OCI-LY7 (cell line): Measurements from ENCODE around the gene RHBDL1. TPM values are rescaled to one million over a fixed set of nuclear protein-coding genes. Genes with fewer than 3 reads are reported as not detected.
A peak's percentile ranks its signal among the peaks of the same experiment; 100 is the strongest.

Experiments used
- BruUV-seq: library from RNA; stranded (reverse); fragments of 400-500 nt; replicated peaks from 2 replicates; lab custom pipeline; 2021; lab: Mats Ljungman, UMichigan
- CTCF ChIA-PET: fragments of 300-600 bp; sonication (Branson Sonifier 250); formaldehyde crosslinking; loops from one replicate; lab custom pipeline; 2022; ENCODE audit warnings: antibody characterized with exemption; ENCODE audit not compliant: unreplicated experiment; lab: Charles Lee
- POLR2A ChIA-PET: fragments of 300-600 bp; sonication (Branson Sonifier 250); formaldehyde crosslinking; loops from one replicate; lab custom pipeline; 2022; ENCODE audit warnings: antibody characterized with exemption; lab: Charles Lee
- DNase-seq: peaks from one replicate; pipeline ENCODE4 v3.0.0-alpha.2; 2015; ENCODE audit warnings: low spot score
- H2AFZ ChIP-seq: fragments of 200-600 bp; sonication (generic), shearing (Covaris generic); 2 replicates; pipeline ENCODE4 v1.6.1; 2014; ENCODE audit warnings: mild to moderate bottlenecking, antibody characterized with exemption, low read length, moderate library complexity
- H3K27ac ChIP-seq: fragments of 200-600 bp; sonication (generic); 2 replicates; pipeline ENCODE4 v1.5.1; 2014; ENCODE audit warnings: mixed run types, low read depth, mild to moderate bottlenecking, moderate library complexity, low read length, inconsistent platforms; ENCODE audit not compliant: poor library complexity, severe bottlenecking
- H3K36me3 ChIP-seq: fragments of 200-600 bp; sonication (generic); 2 replicates; pipeline ENCODE4 v1.6.1; 2014; ENCODE audit warnings: mild to moderate bottlenecking, antibody characterized with exemption, low read length, moderate library complexity, mixed read lengths; ENCODE audit not compliant: insufficient read depth
- H3K4me1 ChIP-seq: fragments of 200-600 bp; sonication (generic); 2 replicates; pipeline ENCODE4 v1.5.1; 2014; ENCODE audit warnings: mild to moderate bottlenecking, low read length; ENCODE audit not compliant: insufficient read depth, poor library complexity, severe bottlenecking
- H3K4me2 ChIP-seq: fragments of 200-600 bp; sonication (generic); 2 replicates; pipeline ENCODE4 v1.6.1; 2014; ENCODE audit warnings: mild to moderate bottlenecking, low read length
- H3K4me3 ChIP-seq: fragments of 200-600 bp; sonication (generic); 2 replicates; pipeline ENCODE4 v1.5.1; 2014; ENCODE audit warnings: mild to moderate bottlenecking, low read depth, low read length; ENCODE audit not compliant: poor library complexity, severe bottlenecking
- H3K79me2 ChIP-seq: fragments of 200-600 bp; sonication (generic); 2 replicates; pipeline ENCODE4 v1.6.1; 2016; ENCODE audit warnings: low read depth, mild to moderate bottlenecking, low read length, moderate library complexity, mixed read lengths; ENCODE audit not compliant: insufficient read depth
- H3K9me2 ChIP-seq: fragments of 200-600 bp; sonication (generic); 2 replicates; pipeline ENCODE4 v1.6.1; 2016; ENCODE audit warnings: mild to moderate bottlenecking, low read length, mixed read lengths; ENCODE audit not compliant: insufficient read depth
- H3K9me3 ChIP-seq: fragments of 200-600 bp; sonication (generic); 2 replicates; pipeline ENCODE4 v1.6.1; 2014; ENCODE audit warnings: mild to moderate bottlenecking, mixed run types, low read length, mixed read lengths
- H4K20me1 ChIP-seq: fragments of 200-600 bp; sonication (generic); 2 replicates; pipeline ENCODE4 v1.6.1; 2014; ENCODE audit warnings: mild to moderate bottlenecking, antibody characterized with exemption, low read length, moderate library complexity, mixed read lengths; ENCODE audit not compliant: insufficient read depth
- CTCF ChIP-seq: fragments of 200-600 bp; sonication (generic); conservative IDR thresholded peaks from 2 replicates; pipeline ENCODE4 v1.5.1; 2014; ENCODE audit warnings: mild to moderate bottlenecking, antibody characterized with exemption, low read length, moderate library complexity, mixed read lengths
- EZH2phosphoT487 ChIP-seq: fragments of 200-600 bp; sonication (generic); IDR thresholded peaks from 2 replicates; pipeline ENCODE4 v1.6.1; 2018; ENCODE audit warnings: low read depth, borderline replicate concordance, mild to moderate bottlenecking, mixed run types, antibody characterized with exemption, low read length, moderate library complexity, mixed read lengths
- intact Hi-C: fragments of 100-400 bp; cut with micrococcal nuclease; formaldehyde crosslinking; loops from one replicate; pipeline ENCODE4 v1.10.0; 2022; ENCODE audit not compliant: unreplicated experiment
- total RNA-seq, 2 experiments: library from RNA; depleted of rRNA in 1 of 2; stranded (reverse); fragments of >200 nt in 1 of 2; shearing (Covaris generic) in 1 of 2; gene quantifications; 2 replicates each; pipeline ENCODE4 v1.2.3, GENCODE V29; 2014 to 2022

RHBDL1 gene
- total RNA-seq, 2 experiments from 2014 or later, result 4.2 TPM

- intact Hi-C loops, result no loop called here
- CTCF ChIA-PET, result no interaction called here
- POLR2A ChIA-PET, result no interaction called here
- TF ChIP-seq EZH2phosphoT487, result no peak
- TF ChIP-seq CTCF, result no peak
- Histone ChIP-seq H3K9me2 (no peaks in the 10 kb centered on the region), H3K9me3 (no peaks in the 10 kb centered on the region), H2AFZ (no peak overlapping the region), H3K36me3 (peaks cover 8% of the 10 kb centered on the region; the same call in 1 of the 2 replicates), H3K4me3 (no peak overlapping the region), H3K27ac (no peak overlapping the region), H3K79me2 (peaks cover 8% of the 10 kb centered on the region; the same call in 1 of the 2 replicates), H3K4me1 (peaks cover 27% of the 10 kb centered on the region), H3K4me2 (no peak overlapping the region), H4K20me1 (no peaks in the 10 kb centered on the region)
- no peak for DNase-seq
- BruUV-seq, result no TSS peak
Measured at GRCh38 chr16:634051-634670, 41.3 kb upstream of the RHBDL1 start.

- CTCF ChIA-PET, result no interaction called here
- Histone ChIP-seq H2AFZ (no peak overlapping the region), H3K4me3 (peak overlapping the region; percentile 87), H3K79me2 (peaks cover 8% of the 10 kb centered on the region; the same call in 1 of the 2 replicates), H3K36me3 (peaks cover 8% of the 10 kb centered on the region; the same call in 1 of the 2 replicates), H3K4me2 (peak overlapping the region; percentile 88), H3K27ac (no peak overlapping the region), H4K20me1 (no peaks in the 10 kb centered on the region), H3K9me3 (no peaks in the 10 kb centered on the region), H3K9me2 (no peaks in the 10 kb centered on the region), H3K4me1 (peaks cover 33% of the 10 kb centered on the region)
- intact Hi-C loops, result no loop called here
- DNase-seq, result no peak
- BruUV-seq, result no TSS peak
- TF ChIP-seq CTCF (no peak), EZH2phosphoT487 (no peak)
- POLR2A ChIA-PET, result no interaction called here
Measured at GRCh38 chr16:634996-635395, 40.5 kb upstream of the RHBDL1 start.

- no peaks in the 10 kb centered on the region for H3K9me3 ChIP-seq
- ChIA-PET CTCF (interaction anchor here (0.5 kb wide), 1 partner anchor 252 kb away, joined by 4 read pairs; no protein-coding TSS in a partner anchor), POLR2A (interaction anchor here (1.0 kb wide), 1 partner anchor 43 kb away, joined by 3 read pairs; no protein-coding TSS in a partner anchor)
- DNase-seq, result no peak
- H3K9me2 ChIP-seq, result no peaks in the 10 kb centered on the region
- no peaks in the 10 kb centered on the region for H4K20me1 ChIP-seq
- H3K4me1 ChIP-seq, result peaks cover 39% of the 10 kb centered on the region
- H2AFZ ChIP-seq, result peak overlapping the region; percentile 47
- H3K4me2 ChIP-seq, result peak overlapping the region; percentile 88
- peak overlapping the region; percentile 87 for H3K4me3 ChIP-seq
- H3K79me2 ChIP-seq, result peaks cover 8% of the 10 kb centered on the region; the same call in 1 of the 2 replicates
- peaks cover 8% of the 10 kb centered on the region; the same call in 1 of the 2 replicates for H3K36me3 ChIP-seq
- intact Hi-C loops, result loop anchor here (1.0 kb wide), 2 partner anchors 32 to 46 kb away; no protein-coding TSS in a partner anchor
- no peak for TF ChIP-seq CTCF
- no peak for TF ChIP-seq EZH2phosphoT487
- no TSS peak for BruUV-seq
- H3K27ac ChIP-seq, result peak overlapping the region; percentile 77
Measured at GRCh38 chr16:635573-636205, 39.8 kb upstream of the RHBDL1 start.
